ENCODE data around the gene POU4F2.
A peak's percentile ranks its signal among the peaks of the same experiment; 100 is the strongest.

POU4F2 gene, protein sequence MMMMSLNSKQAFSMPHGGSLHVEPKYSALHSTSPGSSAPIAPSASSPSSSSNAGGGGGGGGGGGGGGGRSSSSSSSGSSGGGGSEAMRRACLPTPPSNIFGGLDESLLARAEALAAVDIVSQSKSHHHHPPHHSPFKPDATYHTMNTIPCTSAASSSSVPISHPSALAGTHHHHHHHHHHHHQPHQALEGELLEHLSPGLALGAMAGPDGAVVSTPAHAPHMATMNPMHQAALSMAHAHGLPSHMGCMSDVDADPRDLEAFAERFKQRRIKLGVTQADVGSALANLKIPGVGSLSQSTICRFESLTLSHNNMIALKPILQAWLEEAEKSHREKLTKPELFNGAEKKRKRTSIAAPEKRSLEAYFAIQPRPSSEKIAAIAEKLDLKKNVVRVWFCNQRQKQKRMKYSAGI

DNA sequence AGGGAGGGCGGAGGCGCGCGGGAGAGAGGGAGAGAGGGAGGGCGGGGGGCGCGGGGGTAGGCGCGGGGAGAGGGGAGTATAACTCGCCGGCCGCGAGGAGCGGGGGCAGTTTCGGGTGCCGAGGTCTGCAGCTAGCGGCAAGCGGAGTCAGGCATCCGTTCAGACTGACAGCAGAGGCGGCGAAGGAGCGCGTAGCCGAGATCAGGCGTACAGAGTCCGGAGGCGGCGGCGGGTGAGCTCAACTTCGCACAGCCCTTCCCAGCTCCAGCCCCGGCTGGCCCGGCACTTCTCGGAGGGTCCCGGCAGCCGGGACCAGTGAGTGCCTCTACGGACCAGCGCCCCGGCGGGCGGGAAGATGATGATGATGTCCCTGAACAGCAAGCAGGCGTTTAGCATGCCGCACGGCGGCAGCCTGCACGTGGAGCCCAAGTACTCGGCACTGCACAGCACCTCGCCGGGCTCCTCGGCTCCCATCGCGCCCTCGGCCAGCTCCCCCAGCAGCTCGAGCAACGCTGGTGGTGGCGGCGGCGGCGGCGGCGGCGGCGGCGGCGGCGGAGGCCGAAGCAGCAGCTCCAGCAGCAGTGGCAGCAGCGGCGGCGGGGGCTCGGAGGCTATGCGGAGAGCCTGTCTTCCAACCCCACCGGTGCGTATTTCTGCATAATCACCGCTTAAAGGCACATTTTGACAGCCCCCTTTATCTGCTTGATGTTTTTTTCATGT, at the start of gene POU4F2:
Gene POU4F2 (plus strand): TSS at position 108 of the 720 bp plus-strand sequence. CDS start 248 bp downstream, at position 356.
- DNase-seq, result peak; percentile 77

DNA sequence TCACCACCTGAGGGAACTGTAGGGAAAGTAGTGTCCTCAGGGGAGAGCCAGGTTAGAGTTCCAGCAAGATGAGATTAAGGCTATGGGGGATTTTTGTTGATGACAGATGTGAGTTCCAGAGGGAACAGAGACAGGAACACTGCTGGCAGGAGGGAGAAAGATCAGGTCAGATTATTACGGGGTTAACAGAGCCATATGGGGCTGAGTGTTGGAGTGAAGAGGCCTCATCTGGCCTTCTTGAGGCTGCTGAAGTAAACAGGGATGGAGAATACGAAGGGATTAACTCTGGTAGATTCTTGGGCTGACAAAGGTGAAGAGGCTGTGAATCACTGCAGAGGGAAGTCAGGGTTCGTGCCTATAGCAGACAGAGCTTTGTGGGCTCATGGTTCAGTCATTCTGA, 47.9 kb upstream of the POU4F2 start:
- DNase-seq, result no peak

DNA sequence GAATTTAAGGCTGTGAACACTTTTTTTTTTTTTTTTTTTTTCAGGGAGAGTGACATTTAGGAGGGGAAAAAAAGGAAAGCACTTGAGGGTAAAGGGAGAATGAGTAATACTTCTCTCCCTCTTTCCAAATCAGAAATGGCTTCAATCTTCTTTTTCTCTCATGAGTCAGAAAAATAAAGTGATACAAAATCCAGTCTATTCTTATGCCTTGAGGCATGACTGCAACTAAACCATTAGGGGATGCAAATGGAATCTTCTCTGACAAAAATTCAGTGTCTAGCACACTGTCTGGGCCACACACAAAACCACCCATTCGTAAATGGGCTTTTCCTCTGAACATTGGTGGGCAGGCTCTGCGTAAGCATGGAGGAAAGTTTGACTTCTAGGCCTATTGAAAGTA, 46.7 kb upstream of the POU4F2 start:
- no peak for DNase-seq

DNA sequence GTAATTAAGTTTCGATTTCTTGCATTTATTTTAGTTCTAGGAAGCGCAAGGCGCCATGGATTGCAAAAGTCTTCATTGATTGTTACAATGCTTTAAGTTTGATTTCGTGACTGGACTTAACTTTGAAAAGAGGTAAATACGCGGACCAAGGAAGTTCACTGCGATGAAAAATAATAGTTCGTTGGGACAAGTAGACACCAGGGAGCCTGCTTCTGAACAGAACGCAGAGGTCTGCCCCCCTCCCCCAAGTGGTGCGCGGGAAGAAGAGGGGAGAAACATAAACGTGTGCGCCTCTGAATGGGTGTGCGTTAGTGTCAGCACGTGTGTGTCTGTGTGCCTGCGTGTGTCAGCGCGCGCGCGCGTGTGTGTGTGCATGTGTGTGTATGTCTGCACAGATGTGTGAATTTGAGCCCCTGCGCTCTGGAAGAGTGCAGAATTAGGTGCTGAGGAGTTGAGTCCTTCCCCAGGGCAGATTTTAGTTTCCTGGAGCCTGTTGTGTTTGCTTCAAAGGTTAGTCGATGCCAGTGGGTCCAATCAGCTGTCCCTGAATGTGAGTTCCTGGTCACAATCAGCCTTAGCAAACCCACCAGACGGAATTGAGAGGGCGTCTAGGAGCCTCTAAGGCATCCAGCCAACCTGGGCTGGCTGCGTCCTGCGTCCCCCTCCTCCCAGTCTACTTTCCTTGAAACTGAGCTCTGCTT, 5.8 kb upstream of the POU4F2 start:
- DNase-seq, result no peak

DNA sequence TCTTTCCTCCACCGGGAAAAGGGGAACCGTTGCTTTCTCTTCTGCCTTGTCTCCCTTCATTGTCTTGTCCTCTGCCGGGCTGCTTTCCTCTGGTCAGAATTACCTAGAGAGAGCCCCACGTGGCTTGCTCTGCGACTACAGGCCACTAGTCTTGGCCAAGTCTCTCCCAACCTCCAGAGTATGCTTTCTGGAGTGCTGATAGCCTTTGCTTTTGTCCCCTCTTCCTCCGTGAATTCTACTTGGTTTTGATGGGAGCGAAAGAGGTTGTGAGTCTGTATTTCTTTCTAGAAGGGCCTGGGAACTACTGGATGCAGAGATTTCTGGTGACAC, 5.3 kb upstream of the POU4F2 start:
- DNase-seq, result no peak

DNA sequence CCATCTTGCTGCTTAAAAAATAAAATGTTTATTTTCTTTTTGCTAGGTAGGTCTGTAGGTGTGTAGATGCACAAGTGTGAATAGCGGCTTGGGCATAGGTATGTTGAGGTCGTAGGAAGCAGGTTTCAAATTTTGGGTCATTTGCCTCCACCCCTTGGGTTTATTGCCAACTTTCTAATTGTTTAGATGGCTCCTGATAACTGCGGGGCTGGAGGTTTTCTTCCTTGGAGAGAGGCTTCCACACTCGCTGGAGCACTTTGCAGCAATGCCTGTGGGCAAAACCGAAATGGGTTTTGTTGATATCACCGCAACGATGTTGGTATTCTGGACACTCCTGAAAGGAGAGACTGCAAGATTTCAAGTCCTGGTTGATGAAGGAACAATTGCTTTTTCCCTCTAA, 3.9 kb upstream of the POU4F2 start:
- no peak for DNase-seq

DNA sequence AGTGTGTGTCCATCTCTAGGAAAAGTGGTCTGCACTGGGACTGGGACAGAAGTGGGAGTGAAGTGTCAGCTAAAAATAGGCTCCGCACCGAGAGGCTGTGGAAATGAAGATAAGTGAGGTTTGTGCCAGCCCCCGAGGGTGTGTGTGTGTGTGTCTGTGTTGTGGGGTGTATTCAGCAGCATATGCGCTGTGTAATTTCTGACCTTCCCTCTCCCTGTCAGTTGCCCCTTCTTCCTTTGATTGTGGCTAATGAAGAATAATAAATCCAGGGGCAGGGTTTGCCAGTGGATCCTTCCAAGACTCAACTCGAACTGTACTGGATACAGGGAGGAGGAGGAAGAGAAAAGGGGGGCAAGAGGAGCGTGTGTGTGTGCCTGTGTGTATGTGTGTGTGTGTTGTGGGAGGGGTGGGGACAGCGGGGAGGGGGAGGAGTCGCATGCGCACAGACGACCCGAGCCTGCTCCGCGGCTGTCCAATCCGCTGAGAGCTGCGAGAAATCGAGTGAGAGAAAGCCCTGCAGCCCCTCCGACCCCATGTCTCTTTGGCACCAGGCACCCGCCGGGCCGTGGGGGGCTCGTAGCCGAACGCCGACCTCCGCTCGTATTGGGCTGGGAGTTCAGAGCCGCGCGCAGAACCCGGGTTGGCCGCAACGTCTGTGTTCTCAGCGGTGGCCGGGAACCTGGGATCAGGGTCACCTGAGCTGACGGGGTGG, 916 bp upstream of the POU4F2 start:
- peak; percentile 79 for DNase-seq

DNA sequence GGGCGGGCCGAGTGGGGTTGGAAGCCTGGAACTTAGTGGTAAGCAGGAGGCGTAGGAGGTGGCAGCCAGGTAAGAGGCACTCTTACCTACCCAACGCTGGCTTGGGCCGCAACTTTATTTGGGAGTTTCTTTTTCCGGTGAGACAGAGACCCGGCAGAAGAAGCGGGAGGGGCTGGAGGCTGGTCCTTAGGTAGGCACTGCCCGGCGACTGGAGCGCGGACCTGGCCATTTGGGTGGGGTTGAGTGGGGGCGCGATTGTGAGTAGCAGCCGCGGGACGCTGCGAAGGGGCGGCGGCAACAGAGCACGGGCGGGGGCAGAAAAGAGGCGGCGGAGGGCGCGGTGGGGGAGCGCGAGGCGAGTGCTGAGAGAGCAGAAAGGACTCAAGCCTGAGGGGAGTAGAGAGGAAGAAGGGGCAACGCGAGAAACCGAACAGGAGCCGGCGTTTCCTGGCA, 334 bp upstream of the POU4F2 start:
- DNase-seq, result peak; percentile 68

DNA sequence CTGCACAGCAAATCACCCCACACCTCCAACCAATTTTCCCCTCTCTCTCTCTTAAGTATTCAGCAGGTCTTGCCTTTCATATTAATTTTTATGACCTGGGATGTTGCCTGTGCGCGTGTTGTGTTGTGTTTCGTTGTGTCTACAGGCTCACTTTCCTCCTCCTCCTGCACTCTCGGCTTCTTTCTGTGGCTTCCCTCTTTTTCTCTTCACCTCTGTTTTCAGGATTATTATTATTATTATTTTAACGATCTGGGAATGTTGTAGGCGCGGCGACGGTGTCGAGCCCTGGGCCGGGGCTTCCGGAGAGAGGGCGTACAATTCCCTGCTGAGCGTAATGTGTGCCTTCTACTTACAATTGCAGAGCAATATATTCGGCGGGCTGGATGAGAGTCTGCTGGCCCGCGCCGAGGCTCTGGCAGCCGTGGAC, 826 bp downstream of the POU4F2 start:
- DNase-seq, result no peak

DNA sequence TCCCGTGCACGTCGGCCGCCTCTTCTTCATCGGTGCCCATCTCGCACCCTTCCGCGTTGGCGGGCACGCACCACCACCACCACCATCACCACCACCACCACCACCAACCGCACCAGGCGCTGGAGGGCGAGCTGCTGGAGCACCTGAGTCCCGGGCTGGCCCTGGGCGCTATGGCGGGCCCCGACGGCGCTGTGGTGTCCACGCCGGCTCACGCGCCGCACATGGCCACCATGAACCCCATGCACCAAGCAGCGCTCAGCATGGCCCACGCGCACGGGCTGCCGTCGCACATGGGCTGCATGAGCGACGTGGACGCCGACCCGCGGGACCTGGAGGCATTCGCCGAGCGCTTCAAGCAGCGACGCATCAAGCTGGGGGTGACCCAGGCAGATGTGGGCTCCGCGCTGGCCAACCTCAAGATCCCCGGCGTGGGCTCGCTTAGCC, 1.4 kb downstream of the POU4F2 start:
- DNase-seq, result no peak

DNA sequence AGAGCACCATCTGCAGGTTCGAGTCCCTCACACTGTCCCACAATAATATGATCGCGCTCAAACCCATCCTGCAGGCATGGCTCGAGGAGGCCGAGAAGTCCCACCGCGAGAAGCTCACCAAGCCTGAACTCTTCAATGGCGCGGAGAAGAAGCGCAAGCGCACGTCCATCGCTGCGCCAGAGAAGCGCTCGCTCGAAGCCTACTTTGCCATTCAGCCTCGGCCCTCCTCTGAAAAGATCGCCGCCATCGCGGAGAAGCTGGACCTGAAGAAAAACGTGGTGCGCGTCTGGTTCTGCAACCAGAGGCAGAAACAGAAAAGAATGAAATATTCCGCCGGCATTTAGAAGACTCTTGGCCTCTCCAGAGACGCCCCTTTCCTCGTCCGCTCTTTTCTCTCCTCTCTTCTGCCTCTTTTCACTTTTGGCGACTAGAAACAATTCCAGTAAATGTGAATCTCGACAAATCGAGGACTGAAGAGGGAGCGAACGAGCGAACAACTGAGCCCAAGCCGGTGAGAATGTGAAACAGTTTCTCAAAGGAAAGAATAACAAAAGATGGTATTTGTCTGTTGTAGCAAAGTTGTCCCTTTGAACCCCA, 1.9 kb downstream of the POU4F2 start:
- no peak for DNase-seq

DNA sequence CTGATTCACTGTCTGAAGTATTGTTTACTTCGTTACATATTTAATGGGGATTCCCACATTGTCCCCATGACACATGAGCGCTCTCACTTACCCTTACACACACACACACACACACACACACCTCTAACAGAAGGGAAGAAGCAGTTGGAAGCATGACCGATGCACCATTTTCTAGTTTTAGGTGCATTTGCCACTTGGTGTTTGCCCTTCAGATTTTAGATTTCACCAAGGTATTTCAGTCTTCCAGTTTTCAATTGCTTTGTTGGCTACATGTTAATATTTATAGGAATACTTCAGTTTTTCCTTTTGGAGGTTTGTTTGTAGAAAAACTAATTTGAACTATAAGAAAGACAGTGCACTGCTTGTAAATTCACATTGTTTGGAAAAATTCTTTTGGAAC, 3.1 kb downstream of the POU4F2 start:
- DNase-seq, result no peak

DNA sequence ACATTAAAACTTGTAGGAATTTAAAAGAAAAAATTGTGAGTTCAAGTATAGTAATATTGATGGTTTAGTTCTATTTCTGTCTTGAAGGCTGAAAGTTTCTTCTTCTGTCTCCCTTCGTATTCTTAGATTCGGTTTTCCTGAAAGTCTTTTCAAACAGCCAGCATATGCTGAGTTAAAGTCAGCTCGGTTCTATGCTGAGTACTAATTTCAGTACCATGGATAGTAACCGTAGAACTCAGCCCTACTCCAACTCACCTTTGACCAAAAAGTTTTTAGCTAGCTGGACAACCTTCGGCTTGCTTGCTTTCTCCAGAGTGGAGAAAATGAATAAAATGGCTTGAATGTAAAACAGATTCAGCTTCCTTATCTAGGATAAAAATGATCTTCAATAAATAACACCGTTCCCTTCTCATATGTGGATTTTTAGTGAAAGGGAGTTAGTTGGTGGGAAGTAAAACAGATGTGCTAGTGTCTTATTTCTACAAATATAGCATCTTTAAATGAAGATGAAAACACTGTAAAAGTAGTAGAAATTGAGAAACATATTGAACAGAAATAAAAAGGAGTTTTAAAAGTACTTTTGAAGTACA, 5.2 kb downstream of the POU4F2 start:
- peak; percentile 8 for DNase-seq

DNA sequence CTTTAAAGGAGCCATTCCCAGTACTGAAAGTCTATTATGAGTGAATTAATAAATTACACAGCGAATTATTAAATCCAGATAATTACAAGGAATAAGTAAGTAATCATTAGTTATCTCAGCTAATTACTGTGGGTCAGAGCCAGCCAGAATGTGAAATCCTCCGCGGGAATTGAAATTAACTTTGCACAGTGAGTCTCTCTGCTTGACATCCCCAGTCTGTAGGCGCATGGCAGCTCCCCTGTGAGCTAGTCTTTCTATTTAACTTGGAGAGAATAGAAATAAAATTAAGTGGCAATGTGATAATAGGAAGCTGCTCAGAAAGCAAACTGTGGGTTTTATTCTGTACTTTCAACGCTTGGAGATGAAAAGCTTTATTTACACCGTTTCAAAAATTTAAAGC, 7.2 kb downstream of the POU4F2 start:
- no peak for DNase-seq

DNA sequence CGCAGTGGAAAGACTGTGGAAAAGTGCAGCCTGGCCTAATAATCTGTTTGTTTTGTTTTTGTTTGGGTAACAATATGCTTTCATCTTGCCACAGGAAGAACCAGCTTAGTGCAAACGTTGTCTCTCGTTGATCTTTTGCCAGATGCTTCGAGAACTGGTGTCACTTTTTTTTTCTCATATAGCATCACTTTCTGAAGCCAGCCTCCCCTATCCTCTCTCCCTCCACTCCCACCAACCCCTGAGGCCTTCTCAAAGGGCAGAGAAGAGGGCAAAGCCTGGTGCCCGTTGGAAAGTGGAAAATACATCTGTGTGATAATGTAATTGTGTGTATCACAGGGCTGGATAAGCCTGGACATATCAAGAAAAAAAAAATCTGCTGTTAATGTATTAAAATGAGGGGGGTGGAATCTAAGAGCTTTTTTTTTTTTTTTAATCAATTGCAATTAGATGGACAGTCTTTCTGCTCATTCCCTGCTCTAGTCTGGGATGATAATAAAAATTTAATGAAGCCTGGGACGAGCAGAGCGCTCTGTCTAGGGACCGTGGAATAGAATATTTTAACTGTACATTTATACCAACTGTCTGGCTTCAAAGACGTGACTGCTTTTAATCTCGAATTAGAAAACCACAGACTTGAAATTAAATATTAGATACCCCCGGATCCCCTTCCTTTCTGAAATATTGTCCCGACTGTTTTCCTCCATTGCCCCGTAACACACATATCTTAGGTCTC, 8.1 kb downstream of the POU4F2 start:
- DNase-seq, result peak; percentile 38

DNA sequence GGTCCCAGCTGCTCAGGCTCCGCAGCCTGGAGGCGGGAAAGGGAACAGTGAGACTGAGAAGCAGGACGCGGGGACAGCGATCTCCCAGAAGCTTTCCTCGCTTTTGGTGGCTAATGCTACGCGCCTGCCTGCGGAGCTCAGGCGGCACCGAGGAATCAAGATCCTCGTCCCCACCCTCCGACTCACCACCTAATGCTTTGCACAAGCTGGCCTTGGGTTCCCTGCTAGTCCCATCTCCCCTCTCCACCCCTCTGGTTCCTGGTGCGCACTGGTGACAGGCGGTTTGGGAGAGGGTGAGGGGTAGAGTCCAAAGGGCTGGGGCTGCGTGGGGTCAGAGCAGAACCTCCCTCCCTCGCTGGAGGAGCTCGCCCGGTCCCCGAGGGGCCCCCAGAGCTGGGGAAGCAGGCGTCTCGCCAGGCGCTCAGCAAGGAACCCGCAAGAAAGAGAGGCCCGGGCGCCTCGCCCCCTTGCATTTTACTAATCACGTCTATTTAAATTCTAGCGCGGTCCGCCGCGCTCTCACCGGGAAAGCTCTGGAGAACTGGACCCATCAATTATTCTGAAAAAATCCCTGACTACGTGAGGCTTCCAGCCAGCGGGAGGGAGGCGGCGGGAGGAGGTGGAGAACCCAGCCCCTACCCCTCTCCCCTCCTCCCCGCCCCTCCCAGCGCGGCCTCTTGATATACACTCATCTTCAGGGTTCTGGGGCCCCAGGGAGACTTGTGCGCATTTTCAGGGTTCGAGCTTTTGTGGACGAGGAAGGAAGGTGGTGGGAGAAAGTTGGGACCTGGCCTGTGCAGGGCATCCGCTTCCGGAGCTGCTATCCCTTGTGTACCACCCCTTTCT, 9.1 kb downstream of the POU4F2 start:
- peak; percentile 22 for DNase-seq

DNA sequence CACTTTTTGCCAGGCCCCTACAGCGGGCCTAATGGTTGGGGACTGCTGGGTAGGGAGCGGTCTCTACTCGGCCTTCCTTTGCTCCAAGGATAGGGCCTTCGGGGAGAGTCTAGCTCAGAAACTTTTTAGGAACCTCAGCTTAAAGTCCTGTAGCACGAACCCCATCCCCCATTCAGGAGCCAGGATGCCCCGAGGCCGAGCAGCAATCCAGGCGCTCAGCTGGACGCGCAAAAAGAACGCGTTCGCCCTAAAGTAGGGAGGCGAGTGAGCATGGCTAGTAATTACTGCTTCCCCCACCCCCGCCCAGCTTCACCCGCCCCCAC, 9.7 kb downstream of the POU4F2 start:
- DNase-seq, result no peak

DNA sequence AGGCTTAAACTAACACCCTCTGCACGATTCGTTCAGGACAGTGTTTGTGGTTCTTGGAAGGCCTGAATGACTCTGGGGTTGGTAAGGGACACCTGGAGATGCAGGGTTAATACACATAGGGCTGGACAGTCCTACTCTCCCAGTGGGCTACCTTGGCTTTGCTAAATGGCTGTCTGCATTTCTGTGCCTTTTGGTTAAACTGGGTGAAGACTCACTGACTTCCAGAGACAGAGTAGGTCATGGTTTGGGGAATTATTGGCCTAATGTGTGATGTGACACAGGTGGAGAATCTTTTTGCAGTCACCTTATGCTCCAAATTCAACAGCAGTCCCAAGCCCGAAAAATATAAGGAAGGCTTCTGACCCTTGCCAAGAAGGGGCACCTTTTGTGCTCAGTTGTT, 10.5 kb downstream of the POU4F2 start:
- DNase-seq, result no peak

DNA sequence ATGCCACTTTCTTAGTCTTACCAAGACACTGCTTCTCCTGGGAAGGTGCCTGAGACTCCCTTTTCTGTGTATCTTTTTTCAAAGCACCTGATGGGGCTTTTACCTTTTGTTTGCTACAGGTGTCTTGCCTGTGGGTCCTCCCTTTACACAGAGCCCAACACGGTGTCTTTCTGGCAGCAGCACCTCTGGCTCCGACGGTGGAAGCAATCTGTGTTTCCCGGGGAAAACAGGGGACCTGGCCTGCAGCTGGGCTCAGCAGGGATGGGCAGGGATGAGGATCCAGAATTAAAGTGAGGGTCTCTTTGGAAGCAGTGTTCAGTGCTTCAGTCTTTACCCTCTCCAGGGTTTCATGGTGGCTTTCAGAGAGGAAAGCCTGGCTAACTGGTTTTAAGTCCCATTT, 11.3 kb downstream of the POU4F2 start:
- DNase-seq, result no peak

DNA sequence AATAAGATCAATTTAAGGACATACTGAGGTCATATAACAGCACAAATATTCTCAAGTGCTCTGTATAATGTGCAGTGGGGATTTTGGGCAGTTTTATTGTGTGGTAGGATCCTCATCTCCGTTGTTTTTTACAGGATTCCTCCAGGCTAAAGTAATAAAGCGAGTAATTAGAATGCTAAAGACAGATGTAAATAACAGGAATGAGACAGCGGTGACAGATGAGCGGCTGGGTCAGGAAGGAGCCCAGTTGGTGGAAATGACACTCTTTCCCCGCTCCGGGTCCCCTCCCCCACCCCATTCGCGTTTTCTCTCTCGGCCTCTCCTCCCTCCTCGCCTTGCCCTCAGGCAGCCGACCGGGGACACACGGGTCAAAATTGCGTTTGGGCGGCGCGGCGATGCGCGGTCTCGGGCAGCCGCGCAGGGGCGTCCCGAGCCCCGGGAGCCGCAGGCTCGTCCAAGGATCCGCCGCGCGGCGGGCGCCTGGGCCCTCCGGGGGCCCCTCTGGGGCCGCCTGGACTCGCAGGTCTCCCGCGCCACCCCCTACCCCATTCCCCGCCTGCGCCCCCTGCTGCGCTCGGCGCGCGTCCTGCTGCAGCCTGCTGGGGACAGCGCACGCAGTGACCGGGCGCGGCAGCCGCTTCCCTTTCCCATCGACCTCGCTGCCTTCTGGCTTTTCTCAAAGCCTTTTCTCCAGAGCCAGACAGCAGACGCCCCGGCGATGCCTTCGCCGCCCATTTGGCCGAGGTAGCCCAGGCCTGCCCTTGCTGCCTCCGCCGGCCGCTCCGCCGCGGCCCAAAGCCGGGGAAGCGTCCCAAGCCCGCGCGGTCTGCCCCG, 16.2 kb downstream of the POU4F2 start:
- DNase-seq, result peak; percentile 57

Measured in DMS53 (cell line).